ENCODE results near the gene NAV1. TPM values are rescaled to one million over a fixed set of nuclear protein-coding genes. Genes with fewer than 3 reads are reported as not detected.

The NAV1 gene
- total and polyA plus RNA-seq, 2 experiments from 2014 or later = 22.7 to 37.4 TPM

DNA sequence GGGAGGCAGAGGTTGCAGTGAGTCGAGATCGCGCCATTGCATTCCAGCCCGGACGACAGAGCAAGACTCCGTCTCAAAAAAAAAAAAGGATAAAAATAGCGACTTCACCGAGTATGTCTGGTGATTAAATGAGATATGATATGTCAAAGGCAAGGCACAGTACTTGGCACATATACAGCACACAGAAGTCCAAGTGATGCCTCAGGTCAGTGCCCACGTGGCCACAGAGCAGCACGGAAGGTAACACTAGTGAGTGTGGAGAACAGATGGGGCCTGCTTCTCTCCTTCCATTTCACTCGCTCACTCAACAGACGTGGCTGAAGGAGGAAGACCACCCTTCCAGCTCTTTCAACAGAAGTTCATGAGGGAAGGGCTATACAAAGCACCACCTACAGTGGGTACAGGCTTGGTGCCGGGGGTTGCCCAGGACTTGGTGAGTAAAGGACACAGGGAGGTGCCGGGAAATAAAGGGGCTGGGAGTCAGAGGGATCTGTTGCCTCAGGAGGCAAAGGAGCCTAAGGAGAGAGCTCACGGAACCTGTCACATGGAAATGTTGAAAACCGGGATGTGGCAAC lies 40.9 kb upstream of the NAV1 start:
- Mint-ChIP-seq H3K4me3 (no peak overlapping the region), H3K27ac (no peak overlapping the region), H3K27me3 (ENCODE audit: insufficient read depth, low read depth, poor library complexity) (peaks cover 4% of the 10 kb centered on the region), H3K4me1 (peaks cover 35% of the 10 kb centered on the region), H3K36me3 (ENCODE audit: low read depth) (peaks cover 8% of the 10 kb centered on the region), H3K9me3 (peaks cover 2% of the 10 kb centered on the region; the same call in 1 of the 3 replicates)
- Histone ChIP-seq H3K9me2 (ENCODE audit: insufficient read depth) (no peaks in the 10 kb centered on the region), H3F3A (replicated peaks; ENCODE audit: low read depth) (no peaks in the 10 kb centered on the region), H3K79me2 (replicated peaks; ENCODE audit: insufficient read depth) (no peaks in the 10 kb centered on the region), H3K27ac (ENCODE audit: low read depth) (no peak overlapping the region), H3K4me1 (ENCODE audit: insufficient read depth) (peaks cover 22% of the 10 kb centered on the region), H3K4me2 (no peak overlapping the region), H3K4me3 (no peak overlapping the region), H2AFZ (no peak overlapping the region), H3K27me3 (ENCODE audit: insufficient read depth) (no peaks in the 10 kb centered on the region), H3K36me3 (ENCODE audit: insufficient read depth) (no peaks in the 10 kb centered on the region), H4K20me1 (replicated peaks; ENCODE audit: insufficient read depth) (no peaks in the 10 kb centered on the region)
- no peak for DNase-seq (ENCODE audit: low spot score)
- ATAC-seq = no peak
- TF ChIP-seq, protein P1, sequence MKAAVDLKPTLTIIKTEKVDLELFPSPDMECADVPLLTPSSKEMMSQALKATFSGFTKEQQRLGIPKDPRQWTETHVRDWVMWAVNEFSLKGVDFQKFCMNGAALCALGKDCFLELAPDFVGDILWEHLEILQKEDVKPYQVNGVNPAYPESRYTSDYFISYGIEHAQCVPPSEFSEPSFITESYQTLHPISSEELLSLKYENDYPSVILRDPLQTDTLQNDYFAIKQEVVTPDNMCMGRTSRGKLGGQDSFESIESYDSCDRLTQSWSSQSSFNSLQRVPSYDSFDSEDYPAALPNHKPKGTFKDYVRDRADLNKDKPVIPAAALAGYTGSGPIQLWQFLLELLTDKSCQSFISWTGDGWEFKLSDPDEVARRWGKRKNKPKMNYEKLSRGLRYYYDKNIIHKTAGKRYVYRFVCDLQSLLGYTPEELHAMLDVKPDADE (IDR thresholded peaks at IDR 0.05) = no peak
- no peak for TF ChIP-seq JUNB (IDR thresholded peaks at IDR 0.05; ENCODE audit: unreplicated experiment)
- no peak for TF ChIP-seq POLR2AphosphoS5 (IDR thresholded peaks at IDR 0.05; ENCODE audit: low read depth)
- TF ChIP-seq STAT1 (IDR thresholded peaks at IDR 0.05; ENCODE audit: unreplicated experiment) = no peak
- TF ChIP-seq CREB1 (CRISPR knock-in tag; IDR thresholded peaks at IDR 0.05; ENCODE audit: low read depth) = no peak
- TF ChIP-seq, protein P2, sequence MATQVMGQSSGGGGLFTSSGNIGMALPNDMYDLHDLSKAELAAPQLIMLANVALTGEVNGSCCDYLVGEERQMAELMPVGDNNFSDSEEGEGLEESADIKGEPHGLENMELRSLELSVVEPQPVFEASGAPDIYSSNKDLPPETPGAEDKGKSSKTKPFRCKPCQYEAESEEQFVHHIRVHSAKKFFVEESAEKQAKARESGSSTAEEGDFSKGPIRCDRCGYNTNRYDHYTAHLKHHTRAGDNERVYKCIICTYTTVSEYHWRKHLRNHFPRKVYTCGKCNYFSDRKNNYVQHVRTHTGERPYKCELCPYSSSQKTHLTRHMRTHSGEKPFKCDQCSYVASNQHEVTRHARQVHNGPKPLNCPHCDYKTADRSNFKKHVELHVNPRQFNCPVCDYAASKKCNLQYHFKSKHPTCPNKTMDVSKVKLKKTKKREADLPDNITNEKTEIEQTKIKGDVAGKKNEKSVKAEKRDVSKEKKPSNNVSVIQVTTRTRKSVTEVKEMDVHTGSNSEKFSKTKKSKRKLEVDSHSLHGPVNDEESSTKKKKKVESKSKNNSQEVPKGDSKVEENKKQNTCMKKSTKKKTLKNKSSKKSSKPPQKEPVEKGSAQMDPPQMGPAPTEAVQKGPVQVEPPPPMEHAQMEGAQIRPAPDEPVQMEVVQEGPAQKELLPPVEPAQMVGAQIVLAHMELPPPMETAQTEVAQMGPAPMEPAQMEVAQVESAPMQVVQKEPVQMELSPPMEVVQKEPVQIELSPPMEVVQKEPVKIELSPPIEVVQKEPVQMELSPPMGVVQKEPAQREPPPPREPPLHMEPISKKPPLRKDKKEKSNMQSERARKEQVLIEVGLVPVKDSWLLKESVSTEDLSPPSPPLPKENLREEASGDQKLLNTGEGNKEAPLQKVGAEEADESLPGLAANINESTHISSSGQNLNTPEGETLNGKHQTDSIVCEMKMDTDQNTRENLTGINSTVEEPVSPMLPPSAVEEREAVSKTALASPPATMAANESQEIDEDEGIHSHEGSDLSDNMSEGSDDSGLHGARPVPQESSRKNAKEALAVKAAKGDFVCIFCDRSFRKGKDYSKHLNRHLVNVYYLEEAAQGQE (IDR thresholded peaks at IDR 0.05; ENCODE audit: unreplicated experiment) = no peak
- no peak for TF ChIP-seq ZNF331 (CRISPR knock-in tag; IDR thresholded peaks at IDR 0.05; ENCODE audit: low read depth)
- TF ChIP-seq NANOG (IDR thresholded peaks at IDR 0.05; ENCODE audit: borderline replicate concordance) = no peak
- no peak for TF ChIP-seq EZH2 (IDR thresholded peaks at IDR 0.05; ENCODE audit: low read depth, unreplicated experiment)
- TF ChIP-seq, protein P3, sequence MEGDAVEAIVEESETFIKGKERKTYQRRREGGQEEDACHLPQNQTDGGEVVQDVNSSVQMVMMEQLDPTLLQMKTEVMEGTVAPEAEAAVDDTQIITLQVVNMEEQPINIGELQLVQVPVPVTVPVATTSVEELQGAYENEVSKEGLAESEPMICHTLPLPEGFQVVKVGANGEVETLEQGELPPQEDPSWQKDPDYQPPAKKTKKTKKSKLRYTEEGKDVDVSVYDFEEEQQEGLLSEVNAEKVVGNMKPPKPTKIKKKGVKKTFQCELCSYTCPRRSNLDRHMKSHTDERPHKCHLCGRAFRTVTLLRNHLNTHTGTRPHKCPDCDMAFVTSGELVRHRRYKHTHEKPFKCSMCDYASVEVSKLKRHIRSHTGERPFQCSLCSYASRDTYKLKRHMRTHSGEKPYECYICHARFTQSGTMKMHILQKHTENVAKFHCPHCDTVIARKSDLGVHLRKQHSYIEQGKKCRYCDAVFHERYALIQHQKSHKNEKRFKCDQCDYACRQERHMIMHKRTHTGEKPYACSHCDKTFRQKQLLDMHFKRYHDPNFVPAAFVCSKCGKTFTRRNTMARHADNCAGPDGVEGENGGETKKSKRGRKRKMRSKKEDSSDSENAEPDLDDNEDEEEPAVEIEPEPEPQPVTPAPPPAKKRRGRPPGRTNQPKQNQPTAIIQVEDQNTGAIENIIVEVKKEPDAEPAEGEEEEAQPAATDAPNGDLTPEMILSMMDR (conservative IDR thresholded peaks at IDR 0.05; ENCODE audit: low read depth in 2 of 2) = no peak
- no peak for TF ChIP-seq ZNF114 (CRISPR knock-in tag; IDR thresholded peaks at IDR 0.05)
- no peak for TF ChIP-seq EZH2phosphoT487 (IDR thresholded peaks at IDR 0.05; ENCODE audit: unreplicated experiment)
- TF ChIP-seq, protein P4, sequence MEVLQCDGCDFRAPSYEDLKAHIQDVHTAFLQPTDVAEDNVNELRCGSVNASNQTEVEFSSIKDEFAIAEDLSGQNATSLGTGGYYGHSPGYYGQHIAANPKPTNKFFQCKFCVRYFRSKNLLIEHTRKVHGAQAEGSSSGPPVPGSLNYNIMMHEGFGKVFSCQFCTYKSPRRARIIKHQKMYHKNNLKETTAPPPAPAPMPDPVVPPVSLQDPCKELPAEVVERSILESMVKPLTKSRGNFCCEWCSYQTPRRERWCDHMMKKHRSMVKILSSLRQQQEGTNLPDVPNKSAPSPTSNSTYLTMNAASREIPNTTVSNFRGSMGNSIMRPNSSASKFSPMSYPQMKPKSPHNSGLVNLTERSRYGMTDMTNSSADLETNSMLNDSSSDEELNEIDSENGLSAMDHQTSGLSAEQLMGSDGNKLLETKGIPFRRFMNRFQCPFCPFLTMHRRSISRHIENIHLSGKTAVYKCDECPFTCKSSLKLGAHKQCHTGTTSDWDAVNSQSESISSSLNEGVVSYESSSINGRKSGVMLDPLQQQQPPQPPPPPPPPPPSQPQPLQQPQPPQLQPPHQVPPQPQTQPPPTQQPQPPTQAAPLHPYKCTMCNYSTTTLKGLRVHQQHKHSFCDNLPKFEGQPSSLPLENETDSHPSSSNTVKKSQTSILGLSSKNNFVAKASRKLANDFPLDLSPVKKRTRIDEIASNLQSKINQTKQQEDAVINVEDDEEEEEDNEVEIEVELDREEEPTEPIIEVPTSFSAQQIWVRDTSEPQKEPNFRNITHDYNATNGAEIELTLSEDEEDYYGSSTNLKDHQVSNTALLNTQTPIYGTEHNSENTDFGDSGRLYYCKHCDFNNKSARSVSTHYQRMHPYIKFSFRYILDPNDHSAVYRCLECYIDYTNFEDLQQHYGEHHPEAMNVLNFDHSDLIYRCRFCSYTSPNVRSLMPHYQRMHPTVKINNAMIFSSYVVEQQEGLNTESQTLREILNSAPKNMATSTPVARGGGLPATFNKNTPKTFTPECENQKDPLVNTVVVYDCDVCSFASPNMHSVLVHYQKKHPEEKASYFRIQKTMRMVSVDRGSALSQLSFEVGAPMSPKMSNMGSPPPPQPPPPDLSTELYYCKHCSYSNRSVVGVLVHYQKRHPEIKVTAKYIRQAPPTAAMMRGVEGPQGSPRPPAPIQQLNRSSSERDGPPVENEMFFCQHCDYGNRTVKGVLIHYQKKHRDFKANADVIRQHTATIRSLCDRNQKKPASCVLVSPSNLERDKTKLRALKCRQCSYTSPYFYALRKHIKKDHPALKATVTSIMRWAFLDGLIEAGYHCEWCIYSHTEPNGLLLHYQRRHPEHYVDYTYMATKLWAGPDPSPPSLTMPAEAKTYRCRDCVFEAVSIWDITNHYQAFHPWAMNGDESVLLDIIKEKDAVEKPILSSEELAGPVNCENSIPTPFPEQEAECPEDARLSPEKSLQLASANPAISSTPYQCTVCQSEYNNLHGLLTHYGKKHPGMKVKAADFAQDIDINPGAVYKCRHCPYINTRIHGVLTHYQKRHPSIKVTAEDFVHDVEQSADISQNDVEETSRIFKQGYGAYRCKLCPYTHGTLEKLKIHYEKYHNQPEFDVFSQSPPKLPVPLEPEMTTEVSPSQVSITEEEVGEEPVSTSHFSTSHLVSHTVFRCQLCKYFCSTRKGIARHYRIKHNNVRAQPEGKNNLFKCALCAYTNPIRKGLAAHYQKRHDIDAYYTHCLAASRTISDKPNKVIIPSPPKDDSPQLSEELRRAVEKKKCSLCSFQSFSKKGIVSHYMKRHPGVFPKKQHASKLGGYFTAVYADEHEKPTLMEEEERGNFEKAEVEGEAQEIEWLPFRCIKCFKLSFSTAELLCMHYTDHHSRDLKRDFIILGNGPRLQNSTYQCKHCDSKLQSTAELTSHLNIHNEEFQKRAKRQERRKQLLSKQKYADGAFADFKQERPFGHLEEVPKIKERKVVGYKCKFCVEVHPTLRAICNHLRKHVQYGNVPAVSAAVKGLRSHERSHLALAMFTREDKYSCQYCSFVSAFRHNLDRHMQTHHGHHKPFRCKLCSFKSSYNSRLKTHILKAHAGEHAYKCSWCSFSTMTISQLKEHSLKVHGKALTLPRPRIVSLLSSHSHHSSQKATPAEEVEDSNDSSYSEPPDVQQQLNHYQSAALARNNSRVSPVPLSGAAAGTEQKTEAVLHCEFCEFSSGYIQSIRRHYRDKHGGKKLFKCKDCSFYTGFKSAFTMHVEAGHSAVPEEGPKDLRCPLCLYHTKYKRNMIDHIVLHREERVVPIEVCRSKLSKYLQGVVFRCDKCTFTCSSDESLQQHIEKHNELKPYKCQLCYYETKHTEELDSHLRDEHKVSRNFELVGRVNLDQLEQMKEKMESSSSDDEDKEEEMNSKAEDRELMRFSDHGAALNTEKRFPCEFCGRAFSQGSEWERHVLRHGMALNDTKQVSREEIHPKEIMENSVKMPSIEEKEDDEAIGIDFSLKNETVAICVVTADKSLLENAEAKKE (CRISPR knock-in tag; IDR thresholded peaks at IDR 0.05) = no peak
